Fibroblast of peridontal ligament (primary cell): ENCODE measurements around the gene BCORL1.

ENCODE experiments used
- DNase-seq: peaks from one replicate; pipeline ENCODE4 v3.0.0-alpha.2; 2010; ENCODE audit errors: extremely low read depth

The BCORL1 gene

GRCh38 chrX:130091980-130092522 lies 109.6 kb downstream of the BCORL1 start:
- no peak for DNase-seq

GRCh38 chrX:130093271-130093670 lies 110.8 kb downstream of the BCORL1 start:
- DNase-seq, result no peak

- no peak for DNase-seq
These were observed 112.3 kb downstream of the BCORL1 start for GRCh38 chrX:130094696-130095095.

- DNase-seq, result no peak
These were observed 113.0 kb downstream of the BCORL1 start for GRCh38 chrX:130095249-130096030.

GRCh38 chrX:130097507-130098209 lies 115.2 kb downstream of the BCORL1 start:
- no peak for DNase-seq

- no peak for DNase-seq
These were observed 115.7 kb downstream of the BCORL1 start for GRCh38 chrX:130098210-130098552.

- peak; percentile 97 for DNase-seq
These were observed 117.7 kb downstream of the BCORL1 start for GRCh38 chrX:130100180-130100579.

- no peak for DNase-seq
These were observed 121.2 kb downstream of the BCORL1 start for GRCh38 chrX:130103605-130104004.

- no peak for DNase-seq
These were observed 122.8 kb downstream of the BCORL1 start for GRCh38 chrX:130105244-130105643.

- no peak for DNase-seq
These were observed 123.6 kb downstream of the BCORL1 start for GRCh38 chrX:130106071-130106470.
